Measurements from ENCODE around the gene BBIP1.

The BBIP1 gene

GRCh38 chr10:110859206-110859972 lies 59.6 kb downstream of the BBIP1 start:
- POLR2A ChIA-PET: interaction anchor here (1.0 to 2.4 kb wide), 4 partner anchors 9 to 18 kb away, joined by 3 to 9 read pairs (median 8); partner anchors contain the start of gene PDCD4

DNA sequence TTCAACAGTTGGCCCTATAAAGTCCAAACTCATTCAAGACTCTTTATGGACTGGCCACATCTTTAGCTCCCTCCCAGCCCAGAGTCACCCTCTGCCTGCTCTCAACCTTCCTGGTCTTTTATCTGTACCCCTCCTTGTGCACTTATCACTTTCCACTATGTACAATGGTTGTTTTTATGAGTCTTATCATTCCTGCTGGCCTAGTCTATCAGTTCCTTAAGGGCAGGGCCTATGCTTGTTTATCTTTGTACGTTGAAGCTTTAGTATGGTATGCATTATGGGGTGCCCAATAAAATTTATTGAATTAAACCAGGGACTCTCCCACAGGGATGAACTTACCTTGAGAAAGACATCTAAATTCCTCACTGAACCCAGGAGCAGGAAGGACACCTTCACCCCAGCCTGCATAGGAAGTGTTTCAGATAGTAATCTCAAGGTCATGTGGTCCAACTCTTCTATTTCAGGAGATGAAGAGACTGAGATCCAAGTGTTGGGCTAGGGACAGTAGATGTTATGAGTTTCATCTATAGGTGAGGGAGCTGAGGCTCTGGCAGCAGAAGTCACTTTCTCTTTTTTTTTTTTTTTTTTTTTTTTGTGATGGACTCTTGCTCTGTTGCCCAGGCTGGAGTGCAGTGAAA lies 60.6 kb downstream of the BBIP1 start:
- DNase-seq (ENCODE audit: extremely low spot score): no peak
- no peak for TF ChIP-seq SUZ12 (IDR thresholded peaks at IDR 0.05)
- TF ChIP-seq FOXM1 (IDR thresholded peaks at IDR 0.05; ENCODE audit: borderline replicate concordance): no peak
- no peak for TF ChIP-seq TARDBP (IDR thresholded peaks at IDR 0.05)
- no peak for TF ChIP-seq PKNOX1 (IDR thresholded peaks at IDR 0.05)
- TF ChIP-seq BHLHE40 (IDR thresholded peaks at IDR 0.05; ENCODE audit: borderline replicate concordance): no peak
- no peak for TF ChIP-seq FOXA1 (IDR thresholded peaks at IDR 0.05)
- TF ChIP-seq ZNF384 (IDR thresholded peaks at IDR 0.05): no peak
- no peak for TF ChIP-seq NFRKB (IDR thresholded peaks at IDR 0.05)
- no peak for TF ChIP-seq SP1 (IDR thresholded peaks at IDR 0.05)
- no peak for TF ChIP-seq ELF4 (IDR thresholded peaks at IDR 0.05)
- TF ChIP-seq L3MBTL2 (conservative IDR thresholded peaks at IDR 0.05): no peak
- no peak for TF ChIP-seq ARNT (IDR thresholded peaks at IDR 0.05)
- TF ChIP-seq CTBP1 (IDR thresholded peaks at IDR 0.05; ENCODE audit: borderline replicate concordance): no peak
- no peak for TF ChIP-seq LEF1 (IDR thresholded peaks at IDR 0.05; ENCODE audit: borderline replicate concordance)
- TF ChIP-seq FOXK2 (IDR thresholded peaks at IDR 0.05): no peak
- no peak for TF ChIP-seq HDGF (IDR thresholded peaks at IDR 0.05; ENCODE audit: borderline replicate concordance)
- ChIA-PET CTCF (interaction anchor here (2.6 kb wide), 1 partner anchor 9 kb away, joined by 7 read pairs; no protein-coding TSS in a partner anchor), POLR2A (interaction anchor here (1.0 to 2.4 kb wide), 5 partner anchors 10 to 19 kb away, joined by 3 to 11 read pairs (median 9); partner anchors contain the start of gene PDCD4)

More at GRCh38 chr10:110859206-110859972, 59.6 kb downstream of the BBIP1 start:
- no peak for DNase-seq (ENCODE audit: extremely low spot score)
- CTCF ChIA-PET: interaction anchor here (2.6 kb wide), 1 partner anchor 8 kb away, joined by 7 read pairs; no protein-coding TSS in a partner anchor
- TF ChIP-seq CTBP1 (IDR thresholded peaks at IDR 0.05; ENCODE audit: borderline replicate concordance) (no peak), L3MBTL2 (conservative IDR thresholded peaks at IDR 0.05) (no peak), FOXA1 (IDR thresholded peaks at IDR 0.05) (no peak), BHLHE40 (IDR thresholded peaks at IDR 0.05; ENCODE audit: borderline replicate concordance) (no peak), LEF1 (IDR thresholded peaks at IDR 0.05; ENCODE audit: borderline replicate concordance) (no peak), ELF4 (IDR thresholded peaks at IDR 0.05) (no peak), TARDBP (IDR thresholded peaks at IDR 0.05) (no peak), SP1 (IDR thresholded peaks at IDR 0.05) (no peak), ARNT (IDR thresholded peaks at IDR 0.05) (no peak), ZNF384 (IDR thresholded peaks at IDR 0.05) (no peak), NFRKB (IDR thresholded peaks at IDR 0.05) (no peak), HDGF (IDR thresholded peaks at IDR 0.05; ENCODE audit: borderline replicate concordance) (no peak), FOXK2 (IDR thresholded peaks at IDR 0.05) (no peak), SUZ12 (IDR thresholded peaks at IDR 0.05) (no peak)

DNA sequence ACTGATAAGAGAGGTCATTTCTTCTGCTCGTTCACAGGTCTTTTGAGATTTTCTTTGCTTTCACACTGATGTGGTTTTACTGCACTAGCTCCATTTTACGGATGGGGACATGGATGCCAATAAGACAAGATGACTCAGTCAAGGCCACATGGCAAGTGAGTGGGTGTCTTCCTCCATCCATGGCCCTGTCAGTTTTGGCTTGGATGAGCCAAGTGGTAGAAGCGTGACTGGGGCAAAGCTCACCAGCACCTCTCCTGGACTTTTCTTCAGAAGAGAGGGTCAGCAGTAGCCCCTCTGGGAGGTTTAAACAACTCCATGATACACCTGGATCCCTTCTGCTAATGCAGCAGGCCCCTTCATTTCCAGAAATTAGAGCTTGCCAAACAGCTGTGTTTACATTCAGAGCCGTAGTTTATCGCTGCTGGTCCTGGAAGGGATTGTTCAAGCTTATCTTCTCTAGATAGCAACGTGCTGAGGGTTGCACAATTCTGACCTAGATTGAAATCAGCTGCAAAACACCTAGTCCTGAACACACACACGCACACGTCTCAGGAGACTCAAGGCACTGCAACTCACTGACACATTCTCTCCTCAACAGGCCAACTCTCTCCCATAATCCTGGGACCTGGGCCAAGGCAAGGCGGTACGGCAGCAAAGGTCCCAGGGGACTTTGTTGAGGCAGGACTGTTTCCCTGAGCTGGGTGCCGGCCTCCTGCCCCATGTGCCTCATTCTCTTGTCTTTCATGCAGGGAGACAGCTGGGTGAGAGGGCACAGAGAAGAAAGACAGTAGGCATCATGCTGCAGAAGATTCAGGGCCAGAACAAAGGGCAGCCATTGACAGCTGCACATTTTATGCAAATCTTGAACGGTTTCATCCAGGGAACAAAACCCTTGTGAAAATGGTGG lies 61.5 kb downstream of the BBIP1 start:
- CTCF ChIA-PET: interaction anchor here (0.6 to 2.6 kb wide), 4 partner anchors 10 to 1476 kb away, joined by 3 to 7 read pairs (median 4); partner anchors contain the start of gene ADRA2A
- no peak for DNase-seq (ENCODE audit: extremely low spot score)
- no peak for TF ChIP-seq NFRKB (IDR thresholded peaks at IDR 0.05)
- POLR2A ChIA-PET: interaction anchor here (1.1 to 2.4 kb wide), 4 partner anchors 11 to 61 kb away, joined by 4 to 11 read pairs (median 8); partner anchors contain the start of genes BBIP1, PDCD4 and SHOC2

DNA sequence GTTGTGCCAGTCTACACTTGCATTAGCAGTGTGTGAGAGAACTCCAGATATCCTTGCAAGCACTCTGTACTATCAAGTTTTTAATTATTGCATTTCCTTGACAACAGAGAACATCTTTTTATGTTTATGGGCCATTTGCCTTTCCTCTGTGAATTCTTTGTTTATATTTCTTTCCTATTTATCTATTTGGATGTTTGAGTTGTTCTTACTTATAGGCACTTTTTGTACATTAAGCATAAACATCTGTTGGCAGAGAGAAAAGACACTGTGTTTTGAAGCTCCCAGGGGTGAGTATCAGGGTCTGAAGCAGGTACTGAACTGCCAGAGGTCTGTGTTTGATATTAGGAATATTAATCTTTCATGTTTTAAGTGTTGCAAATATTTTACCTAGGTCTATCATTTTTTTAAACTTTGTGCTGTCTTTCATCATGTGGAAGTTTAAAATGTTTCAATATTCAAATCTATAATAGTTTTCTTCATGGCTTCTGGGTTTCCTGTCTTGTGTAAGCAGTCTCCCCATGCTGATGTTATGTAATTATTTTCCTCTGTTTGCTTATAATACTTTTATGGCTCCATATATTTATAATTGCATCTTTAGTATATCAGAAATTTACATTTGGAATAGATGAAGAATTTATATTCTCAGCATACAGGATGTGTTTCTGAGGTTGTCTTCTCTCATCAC lies 64.9 kb downstream of the BBIP1 start:
- ChIA-PET POLR2A (no interaction called here), CTCF (no interaction called here)
- TF ChIP-seq FOXM1 (IDR thresholded peaks at IDR 0.05; ENCODE audit: borderline replicate concordance): no peak
- TF ChIP-seq L3MBTL2 (conservative IDR thresholded peaks at IDR 0.05): no peak
- no peak for TF ChIP-seq PKNOX1 (IDR thresholded peaks at IDR 0.05)
- TF ChIP-seq LEF1 (IDR thresholded peaks at IDR 0.05; ENCODE audit: borderline replicate concordance): no peak
- no peak for TF ChIP-seq ELF4 (IDR thresholded peaks at IDR 0.05)
- TF ChIP-seq ARNT (IDR thresholded peaks at IDR 0.05): no peak
- no peak for DNase-seq (ENCODE audit: extremely low spot score)

DNA sequence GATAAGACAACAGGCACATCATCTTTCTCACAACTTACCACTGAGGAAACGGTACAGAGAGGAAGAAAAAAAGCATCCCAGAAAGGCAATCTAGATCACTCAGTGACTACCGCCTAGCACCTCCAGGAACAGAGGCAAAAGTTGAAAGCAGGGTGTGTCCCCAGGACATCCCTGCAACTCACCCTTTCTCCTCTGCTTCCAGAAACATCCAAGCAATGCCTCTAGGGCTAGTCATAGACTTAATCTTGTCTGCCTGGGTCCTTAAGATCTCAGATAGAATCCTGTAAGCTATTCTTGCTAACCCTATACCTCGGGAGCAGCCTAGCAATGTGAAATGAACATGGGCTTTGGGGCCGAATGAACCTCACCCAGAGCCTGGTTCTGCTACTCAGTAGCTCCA lies 66.0 kb downstream of the BBIP1 start:
- CTCF ChIA-PET: interaction anchor here (0.8 kb wide), 1 partner anchor 14 kb away, joined by 5 read pairs; no protein-coding TSS in a partner anchor

More for the DNA sequence above, 66.0 kb downstream of the BBIP1 start:
- TF ChIP-seq PKNOX1 (IDR thresholded peaks at IDR 0.05): no peak
- TF ChIP-seq LEF1 (IDR thresholded peaks at IDR 0.05; ENCODE audit: borderline replicate concordance): no peak
- TF ChIP-seq FOXK2 (IDR thresholded peaks at IDR 0.05): no peak
- TF ChIP-seq FOXM1 (IDR thresholded peaks at IDR 0.05; ENCODE audit: borderline replicate concordance): no peak
- TF ChIP-seq ARNT (IDR thresholded peaks at IDR 0.05): no peak
- TF ChIP-seq TARDBP (IDR thresholded peaks at IDR 0.05): no peak
- no peak for TF ChIP-seq BHLHE40 (IDR thresholded peaks at IDR 0.05; ENCODE audit: borderline replicate concordance)
- TF ChIP-seq NFRKB (IDR thresholded peaks at IDR 0.05): no peak
- TF ChIP-seq ZNF384 (IDR thresholded peaks at IDR 0.05): no peak
- TF ChIP-seq L3MBTL2 (conservative IDR thresholded peaks at IDR 0.05): no peak
- no peak for TF ChIP-seq CTBP1 (IDR thresholded peaks at IDR 0.05; ENCODE audit: borderline replicate concordance)
- no peak for TF ChIP-seq FOXA1 (IDR thresholded peaks at IDR 0.05)
- POLR2A ChIA-PET: no interaction called here
- DNase-seq (ENCODE audit: extremely low spot score): no peak

Measured in HEK293T (cell line).